Tongue (tissue), 2 donors: ENCODE measurements around the gene LRRC15. TPM values are rescaled to one million over a fixed set of nuclear protein-coding genes. Genes with fewer than 3 reads are reported as not detected.
A peak's percentile ranks its signal among the peaks of the same experiment; 100 is the strongest.

Experiments used
- DNase-seq: peaks from one replicate; pipeline ENCODE4 v3.0.0-alpha.2; 2015
- total RNA-seq: library from RNA; depleted of rRNA; stranded (reverse); fragments of >200 nt; gene quantifications from one replicate; pipeline ENCODE4 v1.2.3, GENCODE V29; 2014

Gene LRRC15
- total RNA-seq, 1 donor from 2014 or later, result 0.10 TPM

GRCh38 chr3:194332858-194333211 is 36.7 kb downstream of the LRRC15 start:
- DNase-seq, result no peak

DNA sequence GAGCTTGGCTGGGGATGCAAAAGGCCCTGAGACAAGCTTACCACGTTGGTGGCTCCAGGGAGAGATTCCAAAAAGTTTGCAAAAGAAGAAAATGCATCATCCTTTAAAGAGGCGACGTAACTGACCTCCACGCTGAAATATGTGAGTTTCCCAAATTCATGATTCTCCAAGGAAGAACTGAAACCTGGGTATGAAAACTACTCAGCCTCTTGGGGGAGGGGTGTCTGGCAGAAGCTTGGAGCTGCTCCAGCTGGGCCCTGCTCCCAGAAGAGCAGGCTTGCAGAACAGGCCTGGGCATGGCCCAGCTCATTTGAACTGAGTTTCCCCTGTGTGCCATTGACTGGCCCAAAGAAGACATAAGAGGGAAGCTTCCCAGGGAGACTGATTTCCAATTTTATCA is 39.0 kb downstream of the LRRC15 start:
- DNase-seq, result peak; percentile 46

DNA sequence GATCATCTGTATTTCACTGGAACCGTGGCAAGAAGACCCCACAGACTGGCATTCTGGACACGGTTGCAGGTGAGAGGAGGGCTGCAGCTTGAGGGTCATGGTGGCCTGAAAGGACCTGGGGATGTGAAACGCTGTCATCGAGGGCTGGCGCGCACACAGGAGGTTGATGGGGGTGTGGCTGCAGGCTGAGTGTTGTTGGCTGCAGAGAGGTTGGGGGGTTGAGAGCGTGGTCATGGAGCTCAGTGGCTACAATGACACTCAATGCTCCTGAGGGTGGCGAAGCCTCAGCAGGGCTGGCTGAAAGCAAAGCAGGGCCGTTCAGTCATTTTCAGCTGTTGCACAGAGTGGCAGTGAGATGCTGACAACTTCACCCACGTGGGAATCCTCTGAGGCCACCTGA is 39.4 kb downstream of the LRRC15 start:
- no peak for DNase-seq

- DNase-seq, result peak; percentile 89
Observed at GRCh38 chr3:194329583-194329965, 40.0 kb downstream of the LRRC15 start.

DNA sequence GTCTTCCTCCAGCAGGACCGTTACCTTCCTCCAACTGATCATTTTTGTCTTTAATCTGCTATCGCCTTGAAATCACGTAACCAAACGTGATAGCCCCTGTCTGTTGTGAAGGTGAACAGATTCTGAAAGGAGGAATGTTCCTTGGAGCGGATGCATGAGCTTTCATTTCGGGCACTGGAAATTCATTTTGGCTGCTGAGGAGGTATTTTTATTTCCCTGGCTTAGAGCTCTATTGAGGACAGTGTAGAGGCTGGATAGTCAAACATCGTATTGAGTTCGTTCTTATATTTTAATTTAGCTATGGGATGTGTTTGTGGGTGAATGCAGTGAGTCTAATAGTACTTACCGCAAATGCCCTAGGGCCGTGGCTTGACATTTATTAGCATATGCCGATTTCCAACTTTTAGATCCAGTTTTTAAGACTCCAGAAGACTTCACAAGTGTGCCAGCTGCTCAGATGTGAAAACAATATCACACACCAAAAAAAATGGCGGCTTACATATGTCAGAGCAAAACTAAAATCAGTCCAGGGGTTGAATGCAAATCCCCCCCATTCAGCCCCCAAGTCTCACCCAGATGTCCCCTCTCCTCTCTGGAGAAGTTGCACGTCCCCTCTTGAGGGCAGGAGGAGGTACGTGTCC is 40.5 kb downstream of the LRRC15 start:
- peak; percentile 72 for DNase-seq

- DNase-seq, result peak; percentile 67
Observed at GRCh38 chr3:194328053-194328657, 41.4 kb downstream of the LRRC15 start.

DNA sequence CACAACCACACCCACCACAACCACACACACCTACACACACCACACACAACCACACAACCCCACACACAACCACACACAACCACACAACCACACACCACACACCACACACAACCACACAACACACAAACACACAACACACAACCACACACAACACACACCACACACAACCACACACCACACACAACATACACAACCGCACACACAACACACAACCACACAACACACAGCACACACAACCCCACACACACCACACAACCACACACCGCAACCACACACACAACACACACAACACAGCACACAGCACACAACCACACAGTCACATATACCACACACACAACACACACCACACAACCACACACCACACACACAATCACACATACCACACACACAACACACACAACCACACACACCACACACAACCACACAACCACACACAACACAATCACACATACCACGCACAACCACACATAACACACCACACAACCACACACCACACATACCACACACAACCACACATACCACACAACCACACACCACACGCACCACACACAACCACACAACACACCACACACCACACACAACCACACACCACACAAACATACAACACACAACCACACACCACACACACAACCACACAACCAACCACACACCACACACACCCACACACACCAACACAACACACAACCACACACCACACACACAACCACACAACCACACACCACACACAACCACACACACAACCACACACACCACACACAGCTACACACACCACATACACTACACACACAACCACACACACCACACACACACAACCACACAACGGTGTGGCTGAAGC is 42.1 kb downstream of the LRRC15 start:
- no peak for DNase-seq

GRCh38 chr3:194326968-194327217 is 42.6 kb downstream of the LRRC15 start:
- no peak for DNase-seq

DNA sequence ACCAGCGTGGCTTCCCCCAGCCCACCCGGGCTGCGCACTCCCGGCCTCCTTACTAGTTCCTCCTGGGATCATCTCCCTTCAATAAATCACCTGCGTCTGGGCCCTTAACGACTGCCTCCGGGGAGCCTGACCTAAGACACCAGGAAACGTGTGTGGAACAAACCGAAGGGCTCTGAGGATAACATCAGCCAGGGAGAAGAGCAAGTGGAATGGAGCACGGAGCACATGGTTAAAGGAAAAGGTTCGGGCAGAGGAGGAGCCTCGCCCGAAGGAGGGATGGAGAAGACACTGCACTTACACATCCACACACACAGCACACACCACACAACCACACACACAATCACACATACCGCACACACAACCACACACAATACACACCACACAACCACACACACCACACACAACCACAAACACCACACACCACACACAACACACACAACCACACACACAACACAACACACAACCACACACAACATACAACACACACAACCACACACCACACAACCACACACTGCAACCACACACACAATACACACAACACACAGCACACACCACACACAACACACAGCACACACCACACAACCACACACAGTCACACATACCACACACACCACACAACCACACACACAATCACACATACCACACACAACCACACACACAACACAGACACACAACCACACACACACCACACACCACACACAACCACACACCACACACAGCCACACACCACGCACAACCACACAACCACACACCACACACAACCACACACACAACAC is 43.2 kb downstream of the LRRC15 start:
- DNase-seq, result no peak

DNA sequence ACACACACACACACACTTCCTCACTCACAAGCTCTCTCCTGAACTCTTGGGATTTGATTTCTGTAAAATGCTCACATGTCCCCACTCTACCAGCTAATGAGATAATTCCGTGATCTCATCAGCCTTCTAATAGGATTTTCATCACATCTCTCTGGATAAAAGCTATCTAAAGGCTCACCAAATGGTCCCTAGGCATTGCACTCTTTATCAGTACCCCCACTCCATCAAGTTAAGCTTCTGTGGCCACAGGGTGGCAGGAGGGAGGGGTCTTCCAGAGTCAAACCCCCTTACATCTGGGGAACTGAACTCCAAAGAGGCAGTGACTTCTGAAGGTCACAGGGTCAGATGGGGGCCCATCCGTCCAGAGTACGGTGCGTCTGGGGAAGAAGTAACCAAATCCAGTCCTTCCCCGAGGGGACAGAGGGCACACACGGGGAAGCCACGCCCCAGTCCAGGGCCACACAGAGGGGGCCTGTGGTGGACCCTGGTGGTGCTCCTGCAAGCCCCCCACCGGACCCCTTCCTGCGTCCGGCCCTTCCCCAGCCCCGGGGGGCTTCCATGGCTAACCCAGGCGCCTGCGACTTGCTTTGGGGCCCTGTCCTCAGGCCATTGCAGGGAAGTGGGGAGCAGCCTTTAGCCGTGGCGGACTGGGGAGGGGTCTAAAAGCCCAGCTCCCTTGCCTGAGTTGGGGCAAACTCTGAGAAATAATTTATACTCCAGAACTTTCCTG is 44.0 kb downstream of the LRRC15 start:
- DNase-seq, result peak; percentile 28

DNA sequence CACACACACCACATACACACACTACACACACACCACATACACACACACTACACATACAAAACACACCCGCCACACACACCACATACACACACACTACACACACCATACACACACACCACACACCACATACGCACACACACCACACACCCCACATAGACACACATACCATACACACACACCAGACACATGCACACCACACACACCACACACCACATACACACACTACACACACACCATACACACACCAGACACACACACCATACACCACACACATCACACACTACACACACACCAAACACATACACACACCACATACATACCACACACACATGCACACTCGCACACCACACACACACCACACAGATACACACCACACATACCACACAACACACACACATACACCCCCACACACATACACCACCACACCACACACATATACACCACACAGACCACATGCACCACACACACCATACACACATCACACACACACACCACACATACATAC is 44.7 kb downstream of the LRRC15 start:
- no peak for DNase-seq

GRCh38 chr3:194323785-194324735 is 45.5 kb downstream of the LRRC15 start:
- peak; percentile 88 for DNase-seq

DNA sequence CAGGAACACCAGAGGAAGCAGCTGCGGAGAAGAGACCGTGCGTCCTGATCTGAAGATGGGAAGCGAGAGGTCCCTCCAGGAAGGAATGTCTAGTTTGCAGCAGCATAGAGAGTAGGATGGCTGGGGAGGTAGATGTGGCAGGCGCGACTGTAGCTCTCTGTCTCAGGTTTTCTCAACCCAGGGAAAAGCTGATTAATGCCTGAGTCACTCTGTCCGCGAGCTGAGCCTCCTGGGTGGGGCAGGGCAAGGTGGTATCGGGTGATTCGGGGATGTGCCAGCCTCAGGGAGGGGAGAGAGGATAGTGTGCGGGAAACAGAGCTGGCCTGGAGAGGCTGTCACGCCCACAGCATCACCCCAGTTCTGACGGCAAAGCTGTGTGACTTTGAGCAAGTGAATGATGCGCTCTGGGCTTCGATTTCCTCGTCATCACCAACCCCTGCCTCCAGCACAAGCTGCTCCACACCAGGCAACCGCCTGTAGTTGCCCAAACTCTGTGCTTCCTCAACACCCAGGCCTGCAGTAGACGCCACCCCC is 46.8 kb downstream of the LRRC15 start:
- DNase-seq, result no peak

GRCh38 chr3:194321693-194322640 is 47.6 kb downstream of the LRRC15 start:
- no peak for DNase-seq

- DNase-seq, result no peak
Observed at GRCh38 chr3:194320744-194321243, 48.7 kb downstream of the LRRC15 start.

- DNase-seq, result no peak
Observed at GRCh38 chr3:194320100-194320499, 49.4 kb downstream of the LRRC15 start.

- DNase-seq, result no peak
Observed at GRCh38 chr3:194318511-194319161, 50.9 kb downstream of the LRRC15 start.

DNA sequence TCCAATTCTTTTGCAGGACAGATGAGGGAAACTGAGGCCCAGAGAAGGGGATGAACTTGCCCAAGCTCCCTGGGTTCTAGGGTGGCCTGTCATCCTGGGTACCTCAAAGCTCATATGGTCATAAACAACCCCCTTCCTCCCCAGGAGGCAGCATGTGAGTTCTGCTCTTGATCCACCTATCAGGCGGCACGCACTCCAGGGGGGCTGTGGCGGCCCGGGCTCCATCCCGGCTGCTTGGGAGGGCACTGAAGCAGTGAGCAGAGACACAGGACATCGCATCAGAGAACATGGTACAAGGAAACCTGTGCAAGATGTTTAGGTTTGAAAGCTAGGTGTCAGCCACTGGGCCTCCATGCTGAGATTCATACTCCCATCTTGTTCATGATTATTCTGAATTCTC is 52.6 kb downstream of the LRRC15 start:
- DNase-seq, result no peak

DNA sequence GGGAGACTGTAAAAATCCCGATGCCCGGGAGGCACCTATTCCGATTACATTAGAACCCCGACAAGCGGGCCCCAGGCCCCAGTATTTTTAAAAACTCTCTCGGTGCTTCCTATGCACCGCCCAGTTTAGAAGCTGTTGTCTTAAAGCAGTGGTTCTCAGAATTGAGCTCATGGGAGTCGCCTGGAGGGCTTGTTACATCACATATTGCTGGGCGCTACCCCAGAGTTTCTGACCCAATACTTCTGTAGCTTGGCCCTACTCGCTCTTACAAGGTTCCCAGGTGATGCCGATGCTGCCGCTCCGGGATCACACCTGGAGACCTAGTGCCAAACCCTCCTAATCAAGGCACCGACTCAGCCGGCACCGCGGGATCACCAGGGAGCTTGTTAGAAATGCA is 53.6 kb downstream of the LRRC15 start:
- DNase-seq, result no peak
